Measurements from ENCODE around the gene SKAP1.
"Not testable (repeated sequence)": the region's sequence is repeated elsewhere in the genome, so short reads cannot be mapped to it uniquely, and the experiment has no call there.

Gene SKAP1

GRCh38 chr17:48462946-48463345 lies 32.9 kb upstream of the SKAP1 start:
- in situ Hi-C loops (cut with HindIII; ENCODE audit: low pct_unique_long_range_greater_than_20kb, low sequenced_read_pairs): no loop called here
- TF ChIP-seq JUND (IDR thresholded peaks at IDR 0.05; ENCODE audit: low read depth): no peak
- DNase-seq (ENCODE audit: low read depth in 1 of 2, low spot score in 1 of 2): no peak

GRCh38 chr17:48460052-48460451 lies 30.0 kb upstream of the SKAP1 start:
- in situ Hi-C loops (cut with HindIII; ENCODE audit: low pct_unique_long_range_greater_than_20kb, low sequenced_read_pairs): no loop called here
- no peak for TF ChIP-seq JUND (IDR thresholded peaks at IDR 0.05; ENCODE audit: low read depth)
- no peak for DNase-seq (ENCODE audit: low read depth in 1 of 2, low spot score in 1 of 2)

- no peak for TF ChIP-seq JUND (IDR thresholded peaks at IDR 0.05; ENCODE audit: low read depth)
- DNase-seq (ENCODE audit: low read depth in 1 of 2, low spot score in 1 of 2): no peak
- in situ Hi-C loops (cut with HindIII; ENCODE audit: low pct_unique_long_range_greater_than_20kb, low sequenced_read_pairs): no loop called here
Measured at GRCh38 chr17:48459070-48459844, 29.2 kb upstream of the SKAP1 start.

GRCh38 chr17:48457080-48457836 lies 27.2 kb upstream of the SKAP1 start:
- in situ Hi-C loops (cut with HindIII; ENCODE audit: low pct_unique_long_range_greater_than_20kb, low sequenced_read_pairs): no loop called here
- DNase-seq (ENCODE audit: low read depth in 1 of 2, low spot score in 1 of 2): peak in 1 of 2 experiments; percentile 83
- no peak for TF ChIP-seq JUND (IDR thresholded peaks at IDR 0.05; ENCODE audit: low read depth)

GRCh38 chr17:48456589-48456988 lies 26.6 kb upstream of the SKAP1 start:
- in situ Hi-C loops (cut with HindIII; ENCODE audit: low pct_unique_long_range_greater_than_20kb, low sequenced_read_pairs): no loop called here
- no peak for TF ChIP-seq JUND (IDR thresholded peaks at IDR 0.05; ENCODE audit: low read depth)
- DNase-seq (ENCODE audit: low read depth in 1 of 2, low spot score in 1 of 2): peak in 1 of 2 experiments; percentile 76

- in situ Hi-C loops (cut with HindIII; ENCODE audit: low pct_unique_long_range_greater_than_20kb, low sequenced_read_pairs): no loop called here
- TF ChIP-seq JUND (IDR thresholded peaks at IDR 0.05; ENCODE audit: low read depth): no peak
- no peak for DNase-seq (ENCODE audit: low read depth in 1 of 2, low spot score in 1 of 2)
Measured at GRCh38 chr17:48455791-48456190, 25.8 kb upstream of the SKAP1 start.

GRCh38 chr17:48453447-48453846 lies 23.4 kb upstream of the SKAP1 start:
- in situ Hi-C loops (cut with HindIII; ENCODE audit: low pct_unique_long_range_greater_than_20kb, low sequenced_read_pairs): no loop called here
- TF ChIP-seq JUND (IDR thresholded peaks at IDR 0.05; ENCODE audit: low read depth): no peak
- no peak for DNase-seq (ENCODE audit: low read depth in 1 of 2, low spot score in 1 of 2)

- in situ Hi-C loops (cut with HindIII; ENCODE audit: low pct_unique_long_range_greater_than_20kb, low sequenced_read_pairs): no loop called here
- TF ChIP-seq JUND (IDR thresholded peaks at IDR 0.05; ENCODE audit: low read depth): no peak
- DNase-seq (ENCODE audit: low read depth in 1 of 2, low spot score in 1 of 2): no peak
Measured at GRCh38 chr17:48451489-48451888, 21.5 kb upstream of the SKAP1 start.

GRCh38 chr17:48449335-48449734 lies 19.3 kb upstream of the SKAP1 start:
- in situ Hi-C loops (cut with HindIII; ENCODE audit: low pct_unique_long_range_greater_than_20kb, low sequenced_read_pairs); DNase-seq (ENCODE audit: low read depth in 1 of 2, low spot score in 1 of 2): not testable (repeated sequence)

GRCh38 chr17:48445248-48445620 lies 15.2 kb upstream of the SKAP1 start:
- no peak for DNase-seq (ENCODE audit: low read depth in 1 of 2, low spot score in 1 of 2)
- TF ChIP-seq JUND (IDR thresholded peaks at IDR 0.05; ENCODE audit: low read depth): no peak
- in situ Hi-C loops (cut with HindIII; ENCODE audit: low pct_unique_long_range_greater_than_20kb, low sequenced_read_pairs): no loop called here

- no peak for TF ChIP-seq JUND (IDR thresholded peaks at IDR 0.05; ENCODE audit: low read depth)
- in situ Hi-C loops (cut with HindIII; ENCODE audit: low pct_unique_long_range_greater_than_20kb, low sequenced_read_pairs): no loop called here
- no peak for DNase-seq (ENCODE audit: low read depth in 1 of 2, low spot score in 1 of 2)
Measured at GRCh38 chr17:48444516-48445247, 14.7 kb upstream of the SKAP1 start.

- in situ Hi-C loops (cut with HindIII; ENCODE audit: low pct_unique_long_range_greater_than_20kb, low sequenced_read_pairs): no loop called here
- no peak for DNase-seq (ENCODE audit: low read depth in 1 of 2, low spot score in 1 of 2)
- TF ChIP-seq JUND (IDR thresholded peaks at IDR 0.05; ENCODE audit: low read depth): no peak
Measured at GRCh38 chr17:48443712-48444111, 13.7 kb upstream of the SKAP1 start.

GRCh38 chr17:48442819-48443218 lies 12.8 kb upstream of the SKAP1 start:
- DNase-seq (ENCODE audit: low read depth in 1 of 2, low spot score in 1 of 2): no peak
- TF ChIP-seq JUND (IDR thresholded peaks at IDR 0.05; ENCODE audit: low read depth): no peak
- in situ Hi-C loops (cut with HindIII; ENCODE audit: low pct_unique_long_range_greater_than_20kb, low sequenced_read_pairs): no loop called here

Measured in T47D (cell line).